GM04504 (cell line): Measurements from ENCODE around the gene CKS2.

Source experiments
- DNase-seq: peaks from one replicate; pipeline ENCODE4 v3.0.0-alpha.2; 2012; ENCODE audit warnings: low read depth

Gene CKS2

GRCh38 chr9:89350988-89351557 lies 40.1 kb downstream of the CKS2 start:
- DNase-seq = no peak

- no peak for DNase-seq
Observed at GRCh38 chr9:89351584-89352300, 40.7 kb downstream of the CKS2 start.

GRCh38 chr9:89352451-89352850 lies 41.5 kb downstream of the CKS2 start:
- DNase-seq = no peak

GRCh38 chr9:89352874-89353649 lies 42.1 kb downstream of the CKS2 start:
- DNase-seq = no peak

GRCh38 chr9:89353989-89354388 lies 43.0 kb downstream of the CKS2 start:
- no peak for DNase-seq

GRCh38 chr9:89354471-89354870 lies 43.5 kb downstream of the CKS2 start:
- DNase-seq = no peak

- DNase-seq = no peak
Observed at GRCh38 chr9:89356782-89357181, 45.8 kb downstream of the CKS2 start.

GRCh38 chr9:89357331-89358197 lies 46.6 kb downstream of the CKS2 start:
- DNase-seq = no peak

GRCh38 chr9:89358376-89358916 lies 47.5 kb downstream of the CKS2 start:
- DNase-seq = no peak

GRCh38 chr9:89358985-89359384 lies 48.0 kb downstream of the CKS2 start:
- DNase-seq = no peak

- peak; percentile 10 for DNase-seq
Observed at GRCh38 chr9:89359751-89360261, 48.8 kb downstream of the CKS2 start.

- no peak for DNase-seq
Observed at GRCh38 chr9:89360465-89360864, 49.5 kb downstream of the CKS2 start.

- no peak for DNase-seq
Observed at GRCh38 chr9:89361031-89361430, 50.0 kb downstream of the CKS2 start.

GRCh38 chr9:89361816-89362646 lies 51.0 kb downstream of the CKS2 start:
- no peak for DNase-seq

- DNase-seq = no peak
Observed at GRCh38 chr9:89362647-89363310, 51.8 kb downstream of the CKS2 start.

GRCh38 chr9:89363311-89363670 lies 52.3 kb downstream of the CKS2 start:
- no peak for DNase-seq

- DNase-seq = no peak
Observed at GRCh38 chr9:89363921-89364665, 53.1 kb downstream of the CKS2 start.

GRCh38 chr9:89364666-89365531 lies 53.9 kb downstream of the CKS2 start:
- no peak for DNase-seq

- DNase-seq = no peak
Observed at GRCh38 chr9:89365532-89365912, 54.5 kb downstream of the CKS2 start.
